B cell (primary cell): ENCODE measurements around the gene RGS17. TPM values are rescaled to one million over a fixed set of nuclear protein-coding genes. Genes with fewer than 3 reads are reported as not detected.

Experiments
- ATAC-seq: fragments of 200-7000 bp; cut with Tn5 transposase; one replicate; pipeline ENCODE4 v1.10.0; 2021; ENCODE audit warnings: low read depth, mild to moderate bottlenecking, moderate number of reproducible peaks, moderate library complexity
- CTCF ChIA-PET: fragments of 350-600 bp; sonication (Branson Sonifier 250); formaldehyde crosslinking; loops from one replicate; lab custom pipeline; 2021; ENCODE audit warnings: antibody characterized with exemption, inconsistent platforms; lab: Charles Lee
- POLR2A ChIA-PET: fragments of 350-600 bp; sonication (Branson Sonifier 250); formaldehyde crosslinking; loops from one replicate; lab custom pipeline; 2021; ENCODE audit warnings: antibody characterized with exemption; lab: Charles Lee
- DNase-seq: peaks from one replicate; pipeline ENCODE4 v3.0.0; 2013
- H2AFZ ChIP-seq: 2 replicates; pipeline ENCODE4 v1.6.1; 2012; ENCODE audit warnings: mild to moderate bottlenecking, low read depth, low read length; ENCODE audit not compliant: insufficient read depth, poor library complexity, severe bottlenecking
- H3K27ac ChIP-seq, 2 donors: 1 replicate in 1 of 2; 2 replicates in 1 of 2; pipeline ENCODE4 v1.5.1; 2012 to 2013; ENCODE audit warnings: low read length in 2 of 2, mild to moderate bottlenecking in 2 of 2, moderate library complexity in 1 of 2
- H3K27me3 ChIP-seq, 4 experiments: fragments of 200-600 bp in 1 of 4; sonication (generic) in 1 of 4; replicated peaks in 1 of 4; 1 replicate in 2 of 4; 2 replicates in 2 of 4; pipeline versions ENCODE4 v1.6.1 to v1.7.0; 2013 to 2016; ENCODE audit warnings: low read length in 3 of 4, mild to moderate bottlenecking in 2 of 4, mixed read lengths in 1 of 4, moderate library complexity in 1 of 4; ENCODE audit not compliant: insufficient read depth in 4 of 4, control insufficient read depth in 3 of 4; ENCODE audit errors: control extremely low read depth in 1 of 4
- H3K36me3 ChIP-seq, 2 experiments: replicated peaks in 1 of 2; 1 replicate in 1 of 2; 2 replicates in 1 of 2; pipeline versions ENCODE4 v1.6.1 to v1.7.1; 2013; ENCODE audit warnings: low read length in 1 of 2; ENCODE audit not compliant: insufficient read depth in 2 of 2, control insufficient read depth in 1 of 2; ENCODE audit errors: control extremely low read depth in 1 of 2, extremely low read depth in 1 of 2
- H3K4me1 ChIP-seq, 2 donors: fragments of 200-600 bp in 1 of 2; sonication (generic) in 1 of 2; 1 replicate in 1 of 2; 2 replicates in 1 of 2; pipeline versions ENCODE4 v1.5.1 to v1.6.1; 2013 to 2017; ENCODE audit warnings: low read length in 2 of 2; ENCODE audit not compliant: control insufficient read depth in 2 of 2, insufficient read depth in 2 of 2
- H3K4me2 ChIP-seq: replicated peaks from 2 replicates; pipeline ENCODE3; 2012; ENCODE audit warnings: mild to moderate bottlenecking, low read depth, low read length; ENCODE audit not compliant: poor library complexity, severe bottlenecking
- H3K4me3 ChIP-seq, 5 experiments: fragments of 200-600 bp in 1 of 5; sonication (generic) in 1 of 5; 1 replicate in 3 of 5; 2 replicates in 2 of 5; pipeline versions ENCODE4 v1.5.1 to v1.7.0; 2011 to 2016; ENCODE audit warnings: low read length in 4 of 5, mild to moderate bottlenecking in 4 of 5, low read depth in 2 of 5, control low read depth in 1 of 5, moderate library complexity in 1 of 5; ENCODE audit not compliant: insufficient read depth in 1 of 5; ENCODE audit errors: control extremely low read depth in 1 of 5, extremely low read depth in 1 of 5
- H3K79me2 ChIP-seq: fragments of 200-600 bp; sonication (generic); one replicate; pipeline ENCODE4 v1.6.0; 2016; ENCODE audit warnings: low read length; ENCODE audit not compliant: control insufficient read depth, insufficient read depth
- H3K9ac ChIP-seq: fragments of 200-600 bp; sonication (generic); 2 replicates; pipeline ENCODE4 v1.6.1; 2017; ENCODE audit warnings: mild to moderate bottlenecking, low read length, moderate library complexity
- H3K9me3 ChIP-seq, 3 donors: one replicate each; pipeline versions ENCODE4 v1.6.1 to v1.7.1; 2013; ENCODE audit warnings: low read length in 2 of 3; ENCODE audit not compliant: control insufficient read depth in 2 of 3, insufficient read depth in 1 of 3; ENCODE audit errors: control extremely low read depth in 1 of 3
- H4K20me1 ChIP-seq: 2 replicates; pipeline ENCODE4 v1.6.0; 2012; ENCODE audit warnings: mild to moderate bottlenecking, low read length; ENCODE audit not compliant: insufficient read depth, control insufficient read depth, poor library complexity, severe bottlenecking
- H3K27ac Mint-ChIP-seq: one replicate; pipeline ENCODE4 v1.8.0; 2021; ENCODE audit warnings: mixed read lengths
- H3K27me3 Mint-ChIP-seq: one replicate; pipeline ENCODE4 v1.8.0; 2021; ENCODE audit warnings: mixed read lengths
- H3K4me1 Mint-ChIP-seq: one replicate; pipeline ENCODE4 v1.8.0; 2021; ENCODE audit warnings: mixed read lengths
- H3K4me3 Mint-ChIP-seq: one replicate; pipeline ENCODE4 v1.8.0; 2021; ENCODE audit warnings: mixed read lengths
- H3K9me3 Mint-ChIP-seq: one replicate; pipeline ENCODE4 v1.8.0; 2022; ENCODE audit warnings: mixed read lengths; ENCODE audit not compliant: insufficient read depth
- EZH2 ChIP-seq: IDR thresholded peaks from 2 replicates; pipeline ENCODE4 v1.6.1; 2012; ENCODE audit warnings: borderline replicate concordance, low read depth, mild to moderate bottlenecking, moderate library complexity, low read length; ENCODE audit not compliant: insufficient read depth, poor library complexity, severe bottlenecking
- WGBS: methylation state at CpG from one replicate; pipeline ENCODE4 v1.1.5; 2013; ENCODE audit warnings: missing lambda C conversion rate; ENCODE audit not compliant: insufficient coverage; 5-methylcytosine and 5-hydroxymethylcytosine counted together
- intact Hi-C: fragments of 100-400 bp; cut with micrococcal nuclease; formaldehyde crosslinking; loops from one replicate; pipeline ENCODE4 v1.10.0; 2022
- polyA plus RNA-seq: library from polyadenylated mRNA; depleted of rRNA; stranded (reverse); fragments of >200 nt; gene quantifications from 2 replicates; pipeline ENCODE4 v1.2.3, GENCODE V29; 2012
- total RNA-seq, 2 donors: library from RNA; stranded (reverse); fragments of 120-200 nt in 1 of 2; gene quantifications; 1 replicate in 1 of 2; 2 replicates in 1 of 2; pipeline versions ENCODE4 v1.2.3 to v1.2.4, GENCODE V29; 2013 to 2022
- TF ChIP-seq, protein P1 (sequence below): fragments of 200-600 bp; IDR thresholded peaks from one replicate; pipeline ENCODE4 v1.8.0; 2022; ENCODE audit warnings: antibody characterized with exemption, mild to moderate bottlenecking

Gene RGS17
- total and polyA plus RNA-seq, 2 donors (not counting 1 experiment from before 2014, with no cell fraction given) = not detected

DNA sequence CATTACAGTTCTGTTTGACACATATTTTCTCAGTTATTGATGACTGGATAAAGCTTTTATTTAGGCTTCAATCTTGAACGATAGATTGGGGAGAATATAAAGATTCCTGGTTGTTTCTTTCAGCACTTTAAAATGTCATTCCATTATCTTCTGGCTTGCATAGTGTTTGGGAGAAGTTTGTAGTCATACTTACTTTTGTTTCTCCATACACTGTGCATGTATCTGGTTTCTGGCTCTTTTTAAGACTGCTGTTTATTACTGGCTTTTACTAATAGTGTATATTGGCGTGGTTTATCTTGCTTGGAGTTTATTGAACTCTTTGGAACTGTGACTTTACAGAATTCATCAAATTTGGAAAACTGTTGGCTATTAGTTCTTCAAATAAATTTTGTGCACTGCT is 49.2 kb downstream of the RGS17 start:
- no peaks in the 10 kb centered on the region for H3K79me2 ChIP-seq
- H3K4me1 ChIP-seq = no peaks in the 10 kb centered on the region
- H3K9ac ChIP-seq = no peak overlapping the region
- H3K9me3 ChIP-seq = no peaks in the 10 kb centered on the region
- Mint-ChIP-seq H3K4me3 (no peak overlapping the region), H3K27me3 (no peaks in the 10 kb centered on the region), H3K4me1 (no peaks in the 10 kb centered on the region), H3K9me3 (no peaks in the 10 kb centered on the region), H3K27ac (no peak overlapping the region)
- ATAC-seq = no peak
- POLR2A ChIA-PET = no interaction called here
- H4K20me1 ChIP-seq = no peaks in the 10 kb centered on the region
- no CpG with 5 or more reads among the region's 2 CpGs for whole genome bisulfite sequencing
- no peak for TF ChIP-seq EZH2
- TF ChIP-seq, protein P1, sequence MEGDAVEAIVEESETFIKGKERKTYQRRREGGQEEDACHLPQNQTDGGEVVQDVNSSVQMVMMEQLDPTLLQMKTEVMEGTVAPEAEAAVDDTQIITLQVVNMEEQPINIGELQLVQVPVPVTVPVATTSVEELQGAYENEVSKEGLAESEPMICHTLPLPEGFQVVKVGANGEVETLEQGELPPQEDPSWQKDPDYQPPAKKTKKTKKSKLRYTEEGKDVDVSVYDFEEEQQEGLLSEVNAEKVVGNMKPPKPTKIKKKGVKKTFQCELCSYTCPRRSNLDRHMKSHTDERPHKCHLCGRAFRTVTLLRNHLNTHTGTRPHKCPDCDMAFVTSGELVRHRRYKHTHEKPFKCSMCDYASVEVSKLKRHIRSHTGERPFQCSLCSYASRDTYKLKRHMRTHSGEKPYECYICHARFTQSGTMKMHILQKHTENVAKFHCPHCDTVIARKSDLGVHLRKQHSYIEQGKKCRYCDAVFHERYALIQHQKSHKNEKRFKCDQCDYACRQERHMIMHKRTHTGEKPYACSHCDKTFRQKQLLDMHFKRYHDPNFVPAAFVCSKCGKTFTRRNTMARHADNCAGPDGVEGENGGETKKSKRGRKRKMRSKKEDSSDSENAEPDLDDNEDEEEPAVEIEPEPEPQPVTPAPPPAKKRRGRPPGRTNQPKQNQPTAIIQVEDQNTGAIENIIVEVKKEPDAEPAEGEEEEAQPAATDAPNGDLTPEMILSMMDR = no peak
- CTCF ChIA-PET = no interaction called here
- no peaks in the 10 kb centered on the region for H3K36me3 ChIP-seq
- H3K27me3 ChIP-seq = no peaks in the 10 kb centered on the region
- DNase-seq = no peak
- H2AFZ ChIP-seq = no peak overlapping the region
- H3K4me2 ChIP-seq = no peak overlapping the region
- intact Hi-C loops = no loop called here
- no peak overlapping the region for H3K4me3 ChIP-seq
- H3K27ac ChIP-seq = no peak overlapping the region

DNA sequence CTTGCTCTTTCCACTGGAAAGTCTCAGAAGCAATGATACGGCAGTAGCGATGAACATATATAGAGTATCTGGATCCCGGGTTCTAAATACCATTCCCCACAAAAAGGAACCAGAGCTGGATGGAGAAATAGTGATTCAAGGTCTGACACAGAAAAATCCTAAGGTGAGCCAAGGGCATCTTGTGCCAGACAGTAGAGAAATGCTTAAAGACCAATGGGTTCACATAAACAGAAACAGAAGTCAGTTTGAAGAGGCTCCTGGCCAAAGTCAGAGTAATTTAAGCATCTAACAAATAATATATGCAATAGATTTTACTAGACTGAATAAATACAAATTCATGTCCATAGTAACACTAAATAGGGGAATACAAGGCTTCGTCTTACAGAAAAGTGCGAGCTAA is 54.7 kb downstream of the RGS17 start:
- intact Hi-C loops = no loop called here
- H3K4me3 Mint-ChIP-seq = no peak overlapping the region

More for the DNA sequence above, 54.7 kb downstream of the RGS17 start:
- Histone ChIP-seq H2AFZ (no peak overlapping the region), H3K36me3 (no peaks in the 10 kb centered on the region), H3K79me2 (no peaks in the 10 kb centered on the region), H3K27ac (no peak overlapping the region), H3K9me3 (no peaks in the 10 kb centered on the region), H3K4me1 (no peaks in the 10 kb centered on the region), H3K4me2 (no peak overlapping the region), H3K4me3 (no peak overlapping the region), H3K27me3 (no peaks in the 10 kb centered on the region), H3K9ac (no peak overlapping the region), H4K20me1 (no peaks in the 10 kb centered on the region)
- WGBS = no CpG with 5 or more reads among the region's 5 CpGs
- ChIA-PET POLR2A (no interaction called here), CTCF (no interaction called here)
- Mint-ChIP-seq H3K4me1 (no peaks in the 10 kb centered on the region), H3K9me3 (no peaks in the 10 kb centered on the region), H3K27ac (no peak overlapping the region), H3K27me3 (no peaks in the 10 kb centered on the region)
- ATAC-seq (no peak), DNase-seq (no peak)
- TF ChIP-seq, protein P1 = no peak
- no peak for TF ChIP-seq EZH2
